Mesenchymal stem cell (in vitro differentiated cells and primary cell): ENCODE results near the gene DOC2B.

ENCODE experiments used
- DNase-seq: peaks from one replicate; pipeline ENCODE4 v3.0.0-alpha.2; 2013
- H2AFZ ChIP-seq: one replicate; pipeline ENCODE4 v1.6.1; 2013; ENCODE audit warnings: low read depth, mild to moderate bottlenecking, control low read depth, inconsistent platforms, low read length, moderate library complexity
- H2AK5ac ChIP-seq: 2 replicates; pipeline ENCODE4 v1.6.1; 2013; ENCODE audit warnings: low read length, moderate library complexity, mild to moderate bottlenecking, inconsistent platforms; ENCODE audit not compliant: severe bottlenecking
- H2BK120ac ChIP-seq: one replicate; pipeline ENCODE4 v1.6.1; 2013; ENCODE audit warnings: low read depth, mild to moderate bottlenecking, inconsistent platforms, low read length, moderate library complexity
- H2BK12ac ChIP-seq, 2 experiments: one replicate each; pipeline ENCODE4 v1.6.1; 2013; ENCODE audit warnings: inconsistent platforms in 2 of 2, low read length in 2 of 2, mild to moderate bottlenecking in 2 of 2, moderate library complexity in 2 of 2, control low read depth in 1 of 2
- H2BK15ac ChIP-seq: one replicate; pipeline ENCODE4 v1.6.1; 2013; ENCODE audit warnings: mild to moderate bottlenecking, low read depth, inconsistent platforms; ENCODE audit not compliant: poor library complexity, severe bottlenecking
- H2BK5ac ChIP-seq: 2 replicates; pipeline ENCODE4 v1.6.1; 2013; ENCODE audit warnings: low read depth, mild to moderate bottlenecking, low read length, control low read depth, inconsistent platforms; ENCODE audit not compliant: poor library complexity, severe bottlenecking
- H3K14ac ChIP-seq, 2 experiments: one replicate each; pipeline ENCODE4 v1.6.1; 2013; ENCODE audit warnings: inconsistent platforms in 2 of 2, low read length in 2 of 2, control low read depth in 1 of 2, mild to moderate bottlenecking in 1 of 2, moderate library complexity in 1 of 2
- H3K18ac ChIP-seq, 2 experiments: one replicate each; pipeline ENCODE4 v1.6.1; 2013; ENCODE audit warnings: inconsistent platforms in 2 of 2, low read length in 2 of 2, control low read depth in 1 of 2, low read depth in 1 of 2, mild to moderate bottlenecking in 1 of 2
- H3K23ac ChIP-seq, 2 experiments: one replicate each; pipeline ENCODE4 v1.6.1; 2013; ENCODE audit warnings: inconsistent platforms in 2 of 2, low read length in 2 of 2, mild to moderate bottlenecking in 2 of 2, moderate library complexity in 2 of 2, control low read depth in 1 of 2
- H3K27ac ChIP-seq: 2 replicates; pipeline ENCODE4 v1.5.1; 2013; ENCODE audit warnings: mild to moderate bottlenecking, moderate library complexity, low read length, control low read depth, inconsistent platforms; ENCODE audit not compliant: poor library complexity, severe bottlenecking
- H3K27me3 ChIP-seq, 2 experiments: 2 replicates each; pipeline versions ENCODE4 v1.6.1 to v1.7.0; 2013; ENCODE audit warnings: low read length in 2 of 2, mild to moderate bottlenecking in 2 of 2, moderate library complexity in 2 of 2, control low read depth in 1 of 2, inconsistent platforms in 1 of 2; ENCODE audit not compliant: control insufficient read depth in 1 of 2, insufficient read depth in 1 of 2
- H3K36me3 ChIP-seq, 2 experiments: 2 replicates each; pipeline versions ENCODE4 v1.6.1 to v1.7.0; 2013; ENCODE audit warnings: low read length in 2 of 2, control low read depth in 1 of 2, inconsistent platforms in 1 of 2, low read depth in 1 of 2, mild to moderate bottlenecking in 1 of 2; ENCODE audit not compliant: insufficient read depth in 2 of 2, control insufficient read depth in 1 of 2
- H3K4ac ChIP-seq, 2 experiments: one replicate each; pipeline ENCODE4 v1.6.1; 2013; ENCODE audit warnings: inconsistent platforms in 2 of 2, low read length in 2 of 2, mild to moderate bottlenecking in 2 of 2, moderate library complexity in 2 of 2, control low read depth in 1 of 2, low read depth in 1 of 2
- H3K4me1 ChIP-seq: 2 replicates; pipeline ENCODE4 v1.6.1; 2013; ENCODE audit warnings: low read depth, low read length, control low read depth; ENCODE audit not compliant: control insufficient read depth, insufficient read depth
- H3K4me2 ChIP-seq: 2 replicates; pipeline ENCODE4 v1.6.1; 2013; ENCODE audit warnings: low read length, mild to moderate bottlenecking, inconsistent platforms; ENCODE audit not compliant: poor library complexity, severe bottlenecking
- H3K4me3 ChIP-seq, 2 experiments: 2 replicates each; pipeline versions ENCODE4 v1.5.1 to v1.7.0; 2013; ENCODE audit warnings: low read length in 2 of 2, mild to moderate bottlenecking in 2 of 2, control low read depth in 1 of 2, low read depth in 1 of 2; ENCODE audit not compliant: insufficient read depth in 1 of 2
- H3K79me1 ChIP-seq: replicated peaks from 2 replicates; pipeline ENCODE4 v1.6.1; 2013; ENCODE audit warnings: mild to moderate bottlenecking, control low read depth, low read length, inconsistent platforms; ENCODE audit not compliant: poor library complexity, severe bottlenecking
- H3K9ac ChIP-seq: 2 replicates; pipeline ENCODE4 v1.7.0; 2013; ENCODE audit warnings: mild to moderate bottlenecking, low read length, moderate library complexity
- H3K9me3 ChIP-seq: 2 replicates; pipeline ENCODE4 v1.7.0; 2013; ENCODE audit warnings: mild to moderate bottlenecking, low read length; ENCODE audit not compliant: control insufficient read depth
- H4K8ac ChIP-seq: one replicate; pipeline ENCODE4 v1.6.1; 2013; ENCODE audit warnings: inconsistent platforms, mild to moderate bottlenecking, low read length, moderate library complexity
- H4K91ac ChIP-seq: one replicate; pipeline ENCODE4 v1.6.1; 2013; ENCODE audit warnings: mild to moderate bottlenecking, low read length, inconsistent platforms
- WGBS: methylation state at CpG from one replicate; pipeline ENCODE4 v1.1.7; 2013; ENCODE audit warnings: mixed read lengths; 5-methylcytosine and 5-hydroxymethylcytosine counted together

DOC2B gene

GRCh38 chr17:193841-194806 is 12.7 kb upstream of the DOC2B start:
- Histone ChIP-seq H4K91ac (no peak overlapping the region), H3K36me3 (no peaks in the 10 kb centered on the region), H3K4ac (no peak overlapping the region), H2AFZ (no peak overlapping the region), H3K4me1 (no peaks in the 10 kb centered on the region), H3K27ac (no peak overlapping the region), H3K23ac (no peak overlapping the region), H3K79me1 (no peaks in the 10 kb centered on the region), H3K9ac (no peak overlapping the region), H2AK5ac (no peak overlapping the region), H2BK12ac (no peak overlapping the region), H3K27me3 (peaks cover 11 to 56% of the 10 kb centered on the region in 2 experiments), H4K8ac (no peak overlapping the region), H3K9me3 (no peaks in the 10 kb centered on the region), H3K14ac (no peak overlapping the region), H2BK120ac (no peak overlapping the region), H3K18ac (no peak overlapping the region), H3K4me3 (no peak overlapping the region), H2BK5ac (no peak overlapping the region), H3K4me2 (no peak overlapping the region), H2BK15ac (no peak overlapping the region)
- DNase-seq = no peak
- 67% methylated on average over 28 of the region's 31 CpGs for WGBS

DNA sequence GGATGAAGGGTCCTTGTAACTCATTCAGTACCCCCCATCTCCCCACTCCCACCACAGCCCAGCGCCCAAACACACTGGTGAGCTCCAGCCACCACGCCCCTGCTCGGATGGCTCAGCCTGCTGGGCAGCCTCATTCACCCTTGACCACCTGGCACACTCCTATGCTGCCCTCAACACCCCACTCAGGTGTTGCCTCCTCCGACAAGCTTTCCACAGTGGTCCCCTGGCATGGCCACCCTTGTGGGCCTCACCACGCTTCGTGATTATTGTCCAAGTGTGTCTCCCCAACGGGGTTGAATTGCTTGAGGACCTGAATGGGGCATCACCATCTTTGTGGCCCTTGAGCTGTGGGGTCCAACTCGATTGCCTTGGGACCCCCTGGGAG is 12.0 kb upstream of the DOC2B start:
- H3K27ac ChIP-seq = no peak overlapping the region
- no peaks in the 10 kb centered on the region for H3K4me1 ChIP-seq
- no peak overlapping the region for H3K9ac ChIP-seq
- no peak overlapping the region for H2AFZ ChIP-seq
- H2BK120ac ChIP-seq = no peak overlapping the region
- H3K18ac ChIP-seq = no peak overlapping the region
- H3K4ac ChIP-seq = no peak overlapping the region
- H2BK12ac ChIP-seq = no peak overlapping the region
- no peak overlapping the region for H3K23ac ChIP-seq
- H3K36me3 ChIP-seq = no peaks in the 10 kb centered on the region
- H3K9me3 ChIP-seq = no peaks in the 10 kb centered on the region
- H3K4me3 ChIP-seq = no peak overlapping the region
- no peak overlapping the region for H4K8ac ChIP-seq
- 87% methylated on average over 8 of the region's 8 CpGs for WGBS
- peaks cover 11 to 54% of the 10 kb centered on the region in 2 experiments for H3K27me3 ChIP-seq
- H3K4me2 ChIP-seq = no peak overlapping the region
- no peak overlapping the region for H2BK15ac ChIP-seq
- H3K14ac ChIP-seq = no peak overlapping the region
- H2AK5ac ChIP-seq = no peak overlapping the region
- no peak overlapping the region for H4K91ac ChIP-seq
- no peak overlapping the region for H2BK5ac ChIP-seq
- DNase-seq = no peak
- H3K79me1 ChIP-seq = no peaks in the 10 kb centered on the region

DNA sequence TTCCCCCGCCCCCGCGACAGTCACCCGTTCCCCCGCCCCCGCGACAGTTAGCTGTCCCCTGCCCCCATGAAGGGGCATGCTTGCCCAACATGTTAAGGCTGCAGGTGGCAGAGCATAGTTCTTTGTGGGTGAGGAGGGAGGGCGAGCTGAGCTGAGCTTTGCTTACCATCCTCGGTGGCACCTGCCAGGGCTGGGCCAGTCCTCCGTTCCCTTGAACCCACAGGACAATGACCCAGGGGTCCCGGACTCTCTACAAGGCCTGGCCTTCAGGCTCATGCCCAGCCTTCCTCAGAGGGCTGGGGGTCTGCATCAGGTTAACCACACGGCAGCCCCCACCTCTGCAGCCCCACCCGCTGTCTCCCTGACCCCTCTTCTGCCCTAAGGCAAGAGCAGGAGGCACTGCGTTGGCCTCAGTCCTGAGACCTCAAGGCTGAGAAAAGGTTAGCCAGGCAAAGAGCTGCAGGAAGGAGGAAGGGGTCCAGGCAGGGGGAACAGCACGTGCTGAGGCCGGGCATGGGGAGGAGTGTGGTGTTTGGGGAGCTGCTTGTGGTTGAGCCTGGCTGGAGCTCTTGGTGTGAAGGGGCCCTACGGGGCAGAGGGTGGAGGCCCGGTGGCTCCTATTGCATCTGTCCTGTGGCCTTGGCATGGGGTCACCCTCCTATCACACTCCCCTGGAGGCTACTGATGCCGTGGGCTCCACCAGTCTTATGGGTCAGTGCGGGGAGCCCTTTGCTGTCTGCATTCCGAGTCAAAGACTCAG is 11.4 kb upstream of the DOC2B start:
- Histone ChIP-seq H3K4ac (no peak overlapping the region), H3K4me1 (no peaks in the 10 kb centered on the region), H2BK15ac (no peak overlapping the region), H2BK5ac (no peak overlapping the region), H3K14ac (no peak overlapping the region), H3K79me1 (no peaks in the 10 kb centered on the region), H3K27ac (no peak overlapping the region), H4K91ac (peak overlapping the region; percentile 45), H3K4me2 (no peak overlapping the region), H3K4me3 (no peak overlapping the region), H3K27me3 (peaks cover 11 to 50% of the 10 kb centered on the region in 2 experiments), H2AK5ac (no peak overlapping the region), H3K9me3 (no peaks in the 10 kb centered on the region), H2BK120ac (no peak overlapping the region), H3K9ac (no peak overlapping the region), H2AFZ (no peak overlapping the region), H2BK12ac (no peak overlapping the region), H3K18ac (no peak overlapping the region), H3K23ac (no peak overlapping the region), H3K36me3 (no peaks in the 10 kb centered on the region), H4K8ac (no peak overlapping the region)
- 95% methylated on average over 18 of the region's 21 CpGs for whole genome bisulfite sequencing
- DNase-seq = no peak

GRCh38 chr17:189444-189843 is 8.0 kb upstream of the DOC2B start:
- no peak for DNase-seq
- H3K9ac ChIP-seq = no peak overlapping the region
- no peak overlapping the region for H2AFZ ChIP-seq
- H2AK5ac ChIP-seq = no peak overlapping the region
- H3K4ac ChIP-seq = no peak overlapping the region
- H3K4me2 ChIP-seq = no peak overlapping the region
- 77% methylated on average over 7 of the region's 7 CpGs for WGBS
- no peak overlapping the region for H3K23ac ChIP-seq
- no peak overlapping the region for H3K4me3 ChIP-seq
- no peak overlapping the region for H4K8ac ChIP-seq
- no peak overlapping the region for H2BK15ac ChIP-seq
- no peaks in the 10 kb centered on the region for H3K4me1 ChIP-seq
- H2BK5ac ChIP-seq = no peak overlapping the region
- H2BK120ac ChIP-seq = no peak overlapping the region
- H3K27me3 ChIP-seq = peaks cover 22 to 43% of the 10 kb centered on the region in 2 experiments
- no peak overlapping the region for H2BK12ac ChIP-seq
- H3K36me3 ChIP-seq = no peaks in the 10 kb centered on the region
- H4K91ac ChIP-seq = no peak overlapping the region
- H3K79me1 ChIP-seq = no peaks in the 10 kb centered on the region
- no peaks in the 10 kb centered on the region for H3K9me3 ChIP-seq
- no peak overlapping the region for H3K18ac ChIP-seq
- no peak overlapping the region for H3K14ac ChIP-seq
- H3K27ac ChIP-seq = no peak overlapping the region
